Uterus (tissue), 2 donors: Measurements from ENCODE around the gene NCOR1.

Experiments used
- POLR2A ChIP-seq, 2 donors: fragments of 450-650 bp; IDR thresholded peaks; one replicate each; pipeline ENCODE4 v1.6.1; 2016; ENCODE audit warnings: antibody characterized with exemption in 2 of 2, mild to moderate bottlenecking in 1 of 2, moderate library complexity in 1 of 2
- TF ChIP-seq, protein P1 (sequence below), 4 experiments: fragments of 200-600 bp in 2 of 4; fragments of 450-650 bp in 2 of 4; sonication (generic) in 2 of 4; IDR thresholded peaks; one replicate each; pipeline ENCODE4 v1.5.1; 2016 to 2019; ENCODE audit warnings: antibody characterized with exemption in 4 of 4, mild to moderate bottlenecking in 2 of 4, moderate library complexity in 1 of 4

- TF ChIP-seq, protein P1, sequence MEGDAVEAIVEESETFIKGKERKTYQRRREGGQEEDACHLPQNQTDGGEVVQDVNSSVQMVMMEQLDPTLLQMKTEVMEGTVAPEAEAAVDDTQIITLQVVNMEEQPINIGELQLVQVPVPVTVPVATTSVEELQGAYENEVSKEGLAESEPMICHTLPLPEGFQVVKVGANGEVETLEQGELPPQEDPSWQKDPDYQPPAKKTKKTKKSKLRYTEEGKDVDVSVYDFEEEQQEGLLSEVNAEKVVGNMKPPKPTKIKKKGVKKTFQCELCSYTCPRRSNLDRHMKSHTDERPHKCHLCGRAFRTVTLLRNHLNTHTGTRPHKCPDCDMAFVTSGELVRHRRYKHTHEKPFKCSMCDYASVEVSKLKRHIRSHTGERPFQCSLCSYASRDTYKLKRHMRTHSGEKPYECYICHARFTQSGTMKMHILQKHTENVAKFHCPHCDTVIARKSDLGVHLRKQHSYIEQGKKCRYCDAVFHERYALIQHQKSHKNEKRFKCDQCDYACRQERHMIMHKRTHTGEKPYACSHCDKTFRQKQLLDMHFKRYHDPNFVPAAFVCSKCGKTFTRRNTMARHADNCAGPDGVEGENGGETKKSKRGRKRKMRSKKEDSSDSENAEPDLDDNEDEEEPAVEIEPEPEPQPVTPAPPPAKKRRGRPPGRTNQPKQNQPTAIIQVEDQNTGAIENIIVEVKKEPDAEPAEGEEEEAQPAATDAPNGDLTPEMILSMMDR (IDR thresholded peaks at IDR 0.05), result no peak
- TF ChIP-seq POLR2A (IDR thresholded peaks at IDR 0.05), result no peak
Observed at GRCh38 chr17:16080366-16080765, 135.0 kb downstream of the NCOR1 start.
